SU-DHL-6 (cell line): ENCODE data around the gene DHDDS.
A peak's percentile ranks its signal among the peaks of the same experiment; 100 is the strongest.

Source experiments
- H2AFZ ChIP-seq: fragments of 200-600 bp; sonication (generic); 2 replicates; pipeline ENCODE4 v1.6.1; 2014; ENCODE audit warnings: low read depth, mild to moderate bottlenecking, moderate library complexity, mixed read lengths, antibody characterized with exemption, low read length; ENCODE audit not compliant: severe bottlenecking
- H3F3A ChIP-seq: fragments of 200-600 bp; shearing (Covaris generic); 2 replicates; pipeline ENCODE4 v1.6.0; 2016; ENCODE audit warnings: antibody characterized with exemption, mild to moderate bottlenecking; ENCODE audit not compliant: insufficient read depth
- H3K27ac ChIP-seq: fragments of 200-600 bp; sonication (generic); 2 replicates; pipeline ENCODE4 v1.5.1; 2016; ENCODE audit warnings: low read depth, mild to moderate bottlenecking, low read length, moderate library complexity, mixed read lengths
- H3K27me3 ChIP-seq: fragments of 200-600 bp; sonication (generic), shearing (Covaris generic); 2 replicates; pipeline ENCODE4 v1.6.0; 2014; ENCODE audit warnings: mild to moderate bottlenecking, low read length
- H3K36me3 ChIP-seq: fragments of 200-600 bp; sonication (generic); 2 replicates; pipeline ENCODE4 v1.6.1; 2014; ENCODE audit warnings: mild to moderate bottlenecking, low read length, mixed read lengths
- H3K4me2 ChIP-seq: fragments of 300-600, 200-600 bp; shearing (Covaris generic), sonication (generic); 2 replicates; pipeline ENCODE4 v1.6.0; 2014; ENCODE audit warnings: low read length, low read depth, mild to moderate bottlenecking; ENCODE audit not compliant: poor library complexity, severe bottlenecking
- H3K4me3 ChIP-seq: fragments of 200-600 bp; sonication (generic); 2 replicates; pipeline ENCODE4 v1.5.1; 2014; ENCODE audit warnings: antibody characterized with exemption, low read length, mild to moderate bottlenecking, mixed read lengths; ENCODE audit not compliant: insufficient read depth, poor library complexity, severe bottlenecking
- H3K79me2 ChIP-seq: fragments of 200-600 bp; sonication (generic); 2 replicates; pipeline ENCODE4 v1.6.1; 2014; ENCODE audit warnings: mild to moderate bottlenecking, low read length, moderate library complexity; ENCODE audit not compliant: insufficient read depth
- H3K9ac ChIP-seq: fragments of 200-600 bp; sonication (generic); 2 replicates; pipeline ENCODE4 v1.7.0; 2014; ENCODE audit warnings: mild to moderate bottlenecking, low read length
- H3K9me2 ChIP-seq: fragments of 200-600 bp; sonication (generic); replicated peaks from 2 replicates; pipeline ENCODE4 v1.6.1; 2014; ENCODE audit warnings: low read length; ENCODE audit not compliant: insufficient read depth
- H3K9me3 ChIP-seq: fragments of 200-600 bp; sonication (generic); 2 replicates; pipeline ENCODE4 v1.6.1; 2014; ENCODE audit warnings: low read length, mixed read lengths; ENCODE audit not compliant: insufficient read depth
- H4K20me1 ChIP-seq: fragments of 200-600 bp; sonication (generic); 2 replicates; pipeline ENCODE4 v1.6.1; 2014; ENCODE audit warnings: low read depth, mild to moderate bottlenecking, antibody characterized with exemption, low read length, moderate library complexity, mixed read lengths
- EZH2phosphoT487 ChIP-seq: fragments of 200-600 bp; sonication (generic), shearing (Covaris generic); conservative IDR thresholded peaks from 2 replicates; pipeline ENCODE4 v1.6.1; 2018; ENCODE audit warnings: mild to moderate bottlenecking, antibody characterized with exemption, low read length, moderate library complexity, mixed read lengths
- TF ChIP-seq, protein P1 (sequence below): fragments of 200-600 bp; sonication (generic); IDR thresholded peaks from one replicate; pipeline ENCODE4 v1.5.1; 2017; ENCODE audit warnings: antibody characterized with exemption, mild to moderate bottlenecking, low read length, moderate library complexity; ENCODE audit not compliant: insufficient read depth, poor library complexity, severe bottlenecking

Gene DHDDS

DNA sequence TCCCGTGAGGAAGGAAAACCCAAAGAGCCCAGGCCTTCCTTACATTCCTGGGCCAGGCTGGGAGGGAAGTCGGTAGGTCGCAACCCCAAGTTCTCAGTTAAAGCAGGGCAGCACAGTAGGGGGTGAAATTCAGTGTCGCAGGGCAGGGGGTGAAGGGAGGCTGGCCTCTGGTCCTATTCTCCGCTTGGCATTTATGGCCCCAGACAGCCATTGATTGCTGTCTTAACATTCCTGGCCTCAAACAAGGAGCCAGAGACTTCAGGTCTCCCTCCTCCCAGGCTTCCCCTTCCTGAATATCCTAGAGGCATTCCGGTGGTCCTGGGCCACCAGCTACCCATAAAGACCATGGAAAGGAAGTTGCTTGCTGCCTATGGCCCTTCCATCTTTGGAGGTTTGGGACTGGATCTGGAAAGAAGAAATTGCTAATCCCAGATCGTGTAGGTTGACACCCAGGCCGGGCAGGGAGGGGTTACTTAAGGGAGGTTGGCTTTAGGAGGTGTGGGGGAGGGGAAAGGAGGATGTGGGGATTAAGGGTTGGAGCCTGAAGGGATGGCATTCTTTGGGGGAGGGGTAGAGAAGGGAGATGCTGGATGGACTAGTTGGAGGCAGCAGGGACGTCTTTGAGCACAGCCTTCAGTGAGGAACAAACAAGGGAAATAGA, 19.8 kb upstream of the DHDDS start:
- Histone ChIP-seq H3K4me3 (no peak overlapping the region), H3K36me3 (no peaks in the 10 kb centered on the region), H4K20me1 (no peaks in the 10 kb centered on the region), H3K27ac (no peak overlapping the region), H2AFZ (no peak overlapping the region), H3K9me2 (no peaks in the 10 kb centered on the region), H3K27me3 (no peaks in the 10 kb centered on the region), H3K4me2 (no peak overlapping the region), H3K9ac (no peak overlapping the region), H3K79me2 (no peaks in the 10 kb centered on the region), H3F3A (no peaks in the 10 kb centered on the region), H3K9me3 (no peaks in the 10 kb centered on the region)
- TF ChIP-seq, protein P1, sequence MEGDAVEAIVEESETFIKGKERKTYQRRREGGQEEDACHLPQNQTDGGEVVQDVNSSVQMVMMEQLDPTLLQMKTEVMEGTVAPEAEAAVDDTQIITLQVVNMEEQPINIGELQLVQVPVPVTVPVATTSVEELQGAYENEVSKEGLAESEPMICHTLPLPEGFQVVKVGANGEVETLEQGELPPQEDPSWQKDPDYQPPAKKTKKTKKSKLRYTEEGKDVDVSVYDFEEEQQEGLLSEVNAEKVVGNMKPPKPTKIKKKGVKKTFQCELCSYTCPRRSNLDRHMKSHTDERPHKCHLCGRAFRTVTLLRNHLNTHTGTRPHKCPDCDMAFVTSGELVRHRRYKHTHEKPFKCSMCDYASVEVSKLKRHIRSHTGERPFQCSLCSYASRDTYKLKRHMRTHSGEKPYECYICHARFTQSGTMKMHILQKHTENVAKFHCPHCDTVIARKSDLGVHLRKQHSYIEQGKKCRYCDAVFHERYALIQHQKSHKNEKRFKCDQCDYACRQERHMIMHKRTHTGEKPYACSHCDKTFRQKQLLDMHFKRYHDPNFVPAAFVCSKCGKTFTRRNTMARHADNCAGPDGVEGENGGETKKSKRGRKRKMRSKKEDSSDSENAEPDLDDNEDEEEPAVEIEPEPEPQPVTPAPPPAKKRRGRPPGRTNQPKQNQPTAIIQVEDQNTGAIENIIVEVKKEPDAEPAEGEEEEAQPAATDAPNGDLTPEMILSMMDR: no peak
- TF ChIP-seq EZH2phosphoT487: no peak

DNA sequence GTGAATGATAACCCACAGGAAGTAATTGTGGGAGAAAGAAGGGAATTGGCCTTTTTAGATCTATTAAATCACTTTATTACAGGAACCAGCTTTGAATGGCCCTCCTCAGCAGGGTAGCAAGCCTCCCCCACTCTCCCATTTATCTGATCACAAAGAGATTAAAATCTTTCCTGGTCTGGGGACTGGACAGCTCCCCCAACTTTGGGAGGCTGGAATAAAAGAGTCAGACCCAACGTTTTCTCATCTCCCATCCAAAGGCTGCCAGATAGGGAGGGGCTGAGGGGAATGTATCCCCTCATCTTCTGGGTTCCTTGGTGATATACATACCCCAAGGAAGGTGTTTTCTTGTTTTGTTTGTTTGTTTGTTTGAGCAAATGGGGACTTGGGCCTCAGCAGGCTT, 19.1 kb upstream of the DHDDS start:
- H3K27me3 ChIP-seq: no peaks in the 10 kb centered on the region

DNA sequence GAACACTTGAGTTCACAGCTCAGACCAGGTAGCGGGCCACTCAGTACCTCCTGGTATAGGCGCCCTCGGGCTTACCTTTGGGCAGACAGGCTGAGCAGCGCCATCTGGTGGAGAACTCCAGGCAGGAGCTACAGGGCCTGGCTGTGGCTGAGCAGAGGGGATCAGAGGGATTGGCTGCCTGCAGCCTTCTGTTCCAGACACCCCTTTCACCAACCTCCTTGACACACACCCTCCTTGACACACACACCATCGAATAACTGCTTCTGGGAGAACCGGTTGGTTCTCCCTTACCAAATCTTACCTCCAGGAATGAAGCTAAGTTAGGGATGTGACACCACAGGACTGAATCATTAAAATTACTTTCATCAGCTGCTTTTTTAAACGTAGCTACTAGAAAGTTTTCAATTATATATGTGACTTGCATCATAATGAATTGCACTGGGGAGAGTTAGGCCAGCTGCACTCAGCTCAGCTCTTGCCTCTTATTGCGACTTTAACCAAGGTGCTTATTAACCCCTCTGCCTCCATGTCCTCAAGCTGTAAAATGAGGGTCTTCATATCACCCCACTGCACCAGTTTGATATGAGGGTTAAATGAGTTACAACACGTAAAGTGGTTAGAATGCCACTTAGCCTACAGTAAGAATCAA, 14.9 kb upstream of the DHDDS start:
- Histone ChIP-seq H3K4me3 (no peak overlapping the region), H3K9me3 (no peaks in the 10 kb centered on the region), H3K4me2 (no peak overlapping the region), H3K27me3 (no peaks in the 10 kb centered on the region), H4K20me1 (no peaks in the 10 kb centered on the region), H3K27ac (no peak overlapping the region), H3K36me3 (no peaks in the 10 kb centered on the region), H3K79me2 (no peaks in the 10 kb centered on the region), H3K9ac (no peak overlapping the region), H3K9me2 (no peaks in the 10 kb centered on the region), H2AFZ (no peak overlapping the region), H3F3A (no peaks in the 10 kb centered on the region)
- TF ChIP-seq, protein P1: peak; percentile 90
- TF ChIP-seq EZH2phosphoT487: no peak

More for the DNA sequence above, 19.1 kb upstream of the DHDDS start:
- Histone ChIP-seq H3K36me3 (no peaks in the 10 kb centered on the region), H3K27ac (no peak overlapping the region), H2AFZ (no peak overlapping the region), H3F3A (no peaks in the 10 kb centered on the region), H3K79me2 (no peaks in the 10 kb centered on the region), H3K9me2 (no peaks in the 10 kb centered on the region), H3K4me3 (no peak overlapping the region), H3K9me3 (no peaks in the 10 kb centered on the region), H3K9ac (no peak overlapping the region), H4K20me1 (no peaks in the 10 kb centered on the region), H3K4me2 (no peak overlapping the region)
- TF ChIP-seq, protein P1: no peak
- TF ChIP-seq EZH2phosphoT487: no peak
